Activated T-helper 2 cell treated with anti-CD3 and anti-CD28 coated beads, Interferon-gamma antibody, Interleukin-2, Interleukin-4, amounts not matched to agents 10 μg/mL and 5 μg/mL and 100 μg/mL, durations not matched to agents 14 hours and 24 hours and 36 hours (primary cell): Measurements from ENCODE around the gene DPM1. TPM values are rescaled to one million over a fixed set of nuclear protein-coding genes. Genes with fewer than 3 reads are reported as not detected.

Source experiments
- DNase-seq: peaks from one replicate; pipeline ENCODE4 v3.0.0; 2021; ENCODE audit warnings: low spot score
- H3K27ac Mint-ChIP-seq: one replicate; pipeline ENCODE4 v1.8.0; 2021; ENCODE audit warnings: mixed read lengths
- H3K27me3 Mint-ChIP-seq: one replicate; pipeline ENCODE4 v1.8.0; 2021; ENCODE audit warnings: low read depth, mixed read lengths
- H3K36me3 Mint-ChIP-seq: one replicate; pipeline ENCODE4 v1.8.0; 2021; ENCODE audit warnings: low read depth, mixed read lengths
- H3K4me1 Mint-ChIP-seq: one replicate; pipeline ENCODE4 v1.8.0; 2021; ENCODE audit warnings: low read depth, mixed read lengths
- H3K4me3 Mint-ChIP-seq: one replicate; pipeline ENCODE4 v1.8.0; 2021; ENCODE audit warnings: low read depth, mild to moderate bottlenecking, moderate library complexity, mixed read lengths
- H3K9me3 Mint-ChIP-seq: one replicate; pipeline ENCODE4 v1.8.0; 2021; ENCODE audit warnings: mixed read lengths
- intact Hi-C: fragments of 100-400 bp; cut with micrococcal nuclease; formaldehyde crosslinking; loops from one replicate; pipeline ENCODE4 v1.15.1; 2023
- total RNA-seq: library from RNA; stranded (reverse); gene quantifications from 2 replicates; pipeline ENCODE4 v1.2.3, GENCODE V29; 2022

The DPM1 gene
- total RNA-seq, 1 donor from 2014 or later = 59.6 TPM

DNA sequence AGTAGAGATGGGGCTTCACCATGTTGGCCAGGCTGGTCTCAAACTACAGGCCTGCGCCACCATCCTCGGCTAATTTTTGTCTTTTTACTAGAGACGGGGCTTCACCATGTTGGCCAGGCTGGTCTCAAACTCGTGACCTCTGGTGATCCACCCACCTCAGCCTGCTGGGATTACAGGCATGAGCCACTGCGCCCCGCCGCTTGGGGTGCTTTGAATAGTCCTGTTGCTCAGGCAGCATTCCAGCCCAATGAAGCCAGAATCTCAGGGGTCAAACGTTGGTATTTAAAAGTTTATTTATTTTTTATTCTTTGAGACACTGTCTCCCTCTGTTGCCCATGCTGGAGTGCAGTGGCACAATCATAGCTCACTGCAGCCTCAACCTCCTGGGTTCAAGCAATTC is 11.6 kb upstream of the DPM1 start:
- Mint-ChIP-seq H3K36me3 (no peaks in the 10 kb centered on the region), H3K27ac (no peak overlapping the region), H3K4me3 (no peak overlapping the region), H3K4me1 (no peaks in the 10 kb centered on the region), H3K27me3 (peaks cover 10% of the 10 kb centered on the region), H3K9me3 (no peaks in the 10 kb centered on the region)
- DNase-seq = no peak
- intact Hi-C loops = no loop called here

DNA sequence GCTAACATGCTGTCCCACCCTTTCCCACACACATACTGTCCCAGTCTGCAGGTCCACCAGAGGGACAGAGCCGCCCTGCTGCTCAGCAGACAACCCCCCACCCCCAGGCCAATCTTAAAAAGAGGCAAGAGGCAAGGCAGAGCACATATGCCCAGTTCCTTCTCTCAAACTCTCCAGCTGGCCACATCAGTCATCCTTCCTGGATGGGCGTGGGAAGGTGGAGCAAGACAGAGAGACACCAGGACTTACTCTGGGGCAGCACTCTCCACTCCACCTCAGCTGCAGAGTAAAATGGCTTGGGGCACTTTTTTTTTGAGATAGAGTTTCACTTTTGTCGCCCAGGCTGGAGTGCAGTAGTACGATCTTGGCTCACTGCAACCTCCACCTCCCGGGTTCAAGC is 11.1 kb upstream of the DPM1 start:
- Mint-ChIP-seq H3K27me3 (peaks cover 8% of the 10 kb centered on the region), H3K36me3 (no peaks in the 10 kb centered on the region), H3K4me1 (no peaks in the 10 kb centered on the region), H3K9me3 (no peaks in the 10 kb centered on the region), H3K27ac (no peak overlapping the region), H3K4me3 (no peak overlapping the region)
- intact Hi-C loops = no loop called here
- DNase-seq = no peak

DNA sequence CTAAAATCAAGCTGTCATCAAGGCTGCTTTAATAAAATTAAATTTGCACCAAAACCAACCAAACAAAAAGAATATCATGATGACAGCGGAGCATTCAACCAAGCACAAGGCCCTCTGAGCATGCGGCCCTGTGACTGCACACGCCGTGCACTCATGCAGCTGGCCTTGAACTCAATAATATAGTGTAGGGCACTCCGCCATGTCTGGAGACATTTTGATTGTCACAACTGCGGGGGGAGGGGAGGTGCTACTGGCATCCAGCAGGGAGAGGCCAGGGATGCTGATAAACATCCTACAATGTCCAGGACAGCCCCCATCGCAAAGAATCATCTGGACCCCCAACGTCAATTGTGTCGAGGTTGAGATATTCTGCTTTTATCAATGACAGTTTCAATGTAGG is 10.0 kb upstream of the DPM1 start:
- H3K27me3 Mint-ChIP-seq = peaks cover 7% of the 10 kb centered on the region

GRCh38 chr20:50967586-50967985 is 9.3 kb upstream of the DPM1 start:
- Mint-ChIP-seq H3K27ac (no peak overlapping the region), H3K9me3 (no peaks in the 10 kb centered on the region), H3K27me3 (peaks cover 5% of the 10 kb centered on the region), H3K4me3 (no peak overlapping the region), H3K4me1 (no peaks in the 10 kb centered on the region), H3K36me3 (no peaks in the 10 kb centered on the region)
- intact Hi-C loops = no loop called here
- no peak for DNase-seq

More for the DNA sequence above, 10.0 kb upstream of the DPM1 start:
- no peak overlapping the region for H3K27ac Mint-ChIP-seq
- H3K4me3 Mint-ChIP-seq = no peak overlapping the region
- DNase-seq = no peak
- no peaks in the 10 kb centered on the region for H3K36me3 Mint-ChIP-seq
- intact Hi-C loops = no loop called here
- no peaks in the 10 kb centered on the region for H3K4me1 Mint-ChIP-seq
- no peaks in the 10 kb centered on the region for H3K9me3 Mint-ChIP-seq

DNA sequence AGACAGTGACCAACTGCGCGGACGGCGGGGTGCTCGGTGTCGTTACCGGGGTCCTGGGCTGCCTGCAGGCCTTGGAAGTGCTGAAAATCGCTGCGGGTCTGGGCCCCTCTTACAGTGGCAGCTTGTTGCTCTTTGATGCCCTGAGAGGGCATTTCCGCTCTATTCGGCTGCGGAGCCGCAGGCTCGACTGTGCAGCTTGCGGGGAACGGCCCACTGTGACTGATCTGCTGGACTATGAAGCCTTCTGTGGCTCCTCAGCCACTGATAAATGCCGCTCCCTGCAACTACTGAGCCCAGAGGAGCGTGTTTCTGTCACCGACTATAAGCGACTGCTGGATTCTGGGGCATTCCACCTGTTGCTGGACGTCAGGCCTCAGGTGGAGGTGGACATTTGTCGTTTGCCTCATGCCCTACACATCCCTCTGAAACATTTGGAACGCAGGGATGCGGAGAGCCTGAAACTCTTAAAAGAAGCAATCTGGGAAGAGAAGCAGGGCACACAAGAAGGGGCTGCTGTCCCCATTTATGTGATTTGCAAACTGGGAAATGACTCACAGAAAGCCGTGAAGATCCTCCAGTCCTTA is 1.3 kb upstream of the DPM1 start:
- Mint-ChIP-seq H3K27ac (peak overlapping the region; percentile 96), H3K27me3 (no peaks in the 10 kb centered on the region), H3K9me3 (no peaks in the 10 kb centered on the region), H3K4me1 (peaks cover 29% of the 10 kb centered on the region), H3K4me3 (peak overlapping the region; percentile 97), H3K36me3 (peaks cover 41% of the 10 kb centered on the region)
- intact Hi-C loops = no loop called here
- DNase-seq = no peak

GRCh38 chr20:50958615-50959542 is 547 bp upstream of the DPM1 start, which contains the start of gene MOCS3:
TSS of gene MOCS3 (plus strand) at chr20:50958818. CDS start at chr20:50958843, 25 bp downstream.
- Mint-ChIP-seq H3K4me1 (peaks cover 29% of the 10 kb centered on the region), H3K36me3 (peaks cover 47% of the 10 kb centered on the region), H3K4me3 (peak within 1 kb of the TSS; percentile 97), H3K27ac (peak within 1 kb of the TSS; percentile 96), H3K9me3 (no peaks in the 10 kb centered on the region), H3K27me3 (no peaks in the 10 kb centered on the region)
- peak; percentile 79 for DNase-seq
- intact Hi-C loops = loop anchor here (1.0 kb wide), 1 partner anchor 30 kb away; no protein-coding TSS in a partner anchor

GRCh38 chr20:50957276-50957675 is 1.1 kb downstream of the DPM1 start:
- no peaks in the 10 kb centered on the region for H3K9me3 Mint-ChIP-seq
- peak overlapping the region; percentile 96 for H3K27ac Mint-ChIP-seq
- no peak for DNase-seq
- H3K36me3 Mint-ChIP-seq = peaks cover 58% of the 10 kb centered on the region
- intact Hi-C loops = no loop called here
- peak overlapping the region; percentile 97 for H3K4me3 Mint-ChIP-seq
- H3K27me3 Mint-ChIP-seq = no peaks in the 10 kb centered on the region
- peaks cover 33% of the 10 kb centered on the region for H3K4me1 Mint-ChIP-seq

DNA sequence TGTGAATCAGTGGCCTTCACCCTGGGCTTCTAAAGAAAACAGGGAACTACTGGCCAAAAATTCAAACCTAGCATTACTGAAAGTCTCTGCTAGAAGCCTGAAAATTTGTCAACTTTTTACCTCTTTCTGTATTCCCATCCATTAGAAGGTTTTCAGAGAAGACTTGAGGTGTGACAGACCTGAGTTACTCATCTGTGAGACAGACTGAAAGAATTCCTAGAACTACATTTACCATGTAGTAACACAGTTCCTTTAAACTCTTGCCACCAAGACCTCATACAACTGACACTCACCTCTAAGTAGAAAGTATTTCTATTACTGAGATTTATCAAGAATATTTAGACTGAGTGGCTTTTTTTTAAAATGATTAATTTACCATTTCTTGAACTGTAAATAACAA is 4.5 kb downstream of the DPM1 start:
- Mint-ChIP-seq H3K27ac (no peak overlapping the region), H3K9me3 (no peaks in the 10 kb centered on the region), H3K27me3 (no peaks in the 10 kb centered on the region), H3K36me3 (peaks cover 70% of the 10 kb centered on the region), H3K4me3 (no peak overlapping the region), H3K4me1 (peaks cover 24% of the 10 kb centered on the region)
- intact Hi-C loops = no loop called here
- DNase-seq = no peak

DNA sequence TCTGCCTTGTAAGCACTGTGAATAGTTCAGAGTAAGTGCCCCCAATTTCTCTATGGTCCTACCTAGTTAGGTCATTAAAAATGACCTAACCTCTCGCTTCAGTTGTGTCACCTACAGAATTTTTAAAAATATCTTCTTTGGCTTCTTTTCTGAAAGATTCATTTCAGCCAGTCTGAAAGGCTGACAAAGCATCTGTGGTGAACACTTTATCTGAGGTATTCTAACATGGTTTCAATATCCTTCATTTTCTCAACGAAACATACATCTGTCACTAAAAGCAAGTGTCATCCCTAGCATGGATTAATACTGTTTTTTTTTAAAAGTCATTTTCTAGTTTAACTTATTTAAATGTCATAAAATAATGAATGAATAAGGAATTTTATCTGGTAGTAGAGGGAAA is 5.1 kb downstream of the DPM1 start:
- H3K36me3 Mint-ChIP-seq = peaks cover 69% of the 10 kb centered on the region
- no peaks in the 10 kb centered on the region for H3K27me3 Mint-ChIP-seq
- H3K4me3 Mint-ChIP-seq = no peak overlapping the region
- H3K9me3 Mint-ChIP-seq = no peaks in the 10 kb centered on the region
- peaks cover 24% of the 10 kb centered on the region for H3K4me1 Mint-ChIP-seq
- H3K27ac Mint-ChIP-seq = no peak overlapping the region
- intact Hi-C loops = no loop called here
- DNase-seq = no peak

GRCh38 chr20:50948132-50948785 is 10.1 kb downstream of the DPM1 start:
- intact Hi-C loops = no loop called here
- no peak overlapping the region for H3K27ac Mint-ChIP-seq
- peaks cover 71% of the 10 kb centered on the region for H3K36me3 Mint-ChIP-seq
- peaks cover 3% of the 10 kb centered on the region for H3K4me1 Mint-ChIP-seq
- H3K9me3 Mint-ChIP-seq = no peaks in the 10 kb centered on the region
- H3K27me3 Mint-ChIP-seq = no peaks in the 10 kb centered on the region
- no peak for DNase-seq
- no peak overlapping the region for H3K4me3 Mint-ChIP-seq

DNA sequence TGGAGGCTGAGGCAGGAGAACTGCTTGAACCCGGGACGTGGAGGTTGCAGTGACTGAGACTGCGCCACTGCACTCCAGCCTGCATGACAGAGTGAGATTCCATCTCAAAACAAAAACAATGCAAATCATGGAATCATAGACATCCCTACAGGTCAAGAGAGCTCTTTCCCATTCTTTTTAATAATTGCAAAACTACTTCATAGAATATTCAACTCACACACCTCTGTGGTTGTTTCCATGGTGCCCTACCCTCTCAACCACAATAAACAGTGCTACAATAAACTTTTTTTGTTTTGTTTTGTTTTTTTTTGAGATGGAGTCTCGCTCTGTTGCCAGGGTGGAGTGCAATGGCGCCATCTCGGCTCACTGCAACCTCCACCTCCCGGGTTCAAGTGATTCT is 15.3 kb downstream of the DPM1 start:
- Mint-ChIP-seq H3K4me1 (no peaks in the 10 kb centered on the region), H3K27me3 (no peaks in the 10 kb centered on the region), H3K27ac (no peak overlapping the region), H3K9me3 (no peaks in the 10 kb centered on the region), H3K36me3 (peaks cover 61% of the 10 kb centered on the region), H3K4me3 (no peak overlapping the region)
- no peak for DNase-seq
- intact Hi-C loops = no loop called here

- intact Hi-C loops = no loop called here
- Mint-ChIP-seq H3K9me3 (no peaks in the 10 kb centered on the region), H3K27ac (no peak overlapping the region), H3K27me3 (no peaks in the 10 kb centered on the region), H3K4me1 (peaks cover 15% of the 10 kb centered on the region), H3K36me3 (peaks cover 56% of the 10 kb centered on the region), H3K4me3 (no peak overlapping the region)
- no peak for DNase-seq
These were observed 24.7 kb downstream of the DPM1 start for GRCh38 chr20:50933589-50933988.
